Epithelial cell of proximal tubule (primary cell): ENCODE results near the gene BLTP3A. TPM values are rescaled to one million over a fixed set of nuclear protein-coding genes. Genes with fewer than 3 reads are reported as not detected.
"Not testable (repeated sequence)": the region's sequence is repeated elsewhere in the genome, so short reads cannot be mapped to it uniquely, and the experiment has no call there.

Experiments
- DNase-seq: peaks from one replicate; pipeline ENCODE4 v3.0.0-alpha.2; 2011; ENCODE audit warnings: low read depth
- H3K4me3 ChIP-seq: 2 replicates; pipeline ENCODE4 v1.5.1; 2011; ENCODE audit warnings: low read depth, mild to moderate bottlenecking, low read length
- total RNA-seq: library from RNA; depleted of rRNA; stranded (reverse); fragments of >200 nt; gene quantifications from 2 replicates; pipeline ENCODE4 v1.2.3, GENCODE V29; 2015
- TF ChIP-seq, protein P1 (sequence below): conservative IDR thresholded peaks from 2 replicates; pipeline ENCODE4 v1.5.1; 2012; ENCODE audit warnings: low read depth, mild to moderate bottlenecking, low read length

Gene BLTP3A
- total RNA-seq, 1 donor from 2014 or later, result 6.5 TPM

DNA sequence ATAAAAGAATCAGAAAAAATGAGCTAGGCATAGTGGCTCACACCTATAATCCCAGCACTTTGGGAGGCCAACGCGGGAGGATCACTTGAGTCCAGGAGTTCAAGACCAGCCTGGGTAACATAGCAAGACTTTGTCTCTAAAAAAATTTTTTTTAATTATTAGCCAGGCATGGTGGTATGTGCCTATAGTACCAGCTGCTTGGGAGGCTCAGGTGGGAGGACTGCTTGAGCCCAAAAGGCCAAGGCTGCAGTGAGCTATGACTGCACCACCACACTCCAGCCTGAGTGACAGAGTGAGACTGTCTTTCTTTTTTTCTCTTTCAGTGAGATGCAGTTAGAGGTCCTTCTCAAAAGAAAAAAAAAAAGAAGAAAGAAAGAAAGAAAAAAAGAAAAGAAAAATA, 43.1 kb upstream of the BLTP3A start:
- DNase-seq, result no peak
- no peak overlapping the region for H3K4me3 ChIP-seq
- TF ChIP-seq, protein P1, sequence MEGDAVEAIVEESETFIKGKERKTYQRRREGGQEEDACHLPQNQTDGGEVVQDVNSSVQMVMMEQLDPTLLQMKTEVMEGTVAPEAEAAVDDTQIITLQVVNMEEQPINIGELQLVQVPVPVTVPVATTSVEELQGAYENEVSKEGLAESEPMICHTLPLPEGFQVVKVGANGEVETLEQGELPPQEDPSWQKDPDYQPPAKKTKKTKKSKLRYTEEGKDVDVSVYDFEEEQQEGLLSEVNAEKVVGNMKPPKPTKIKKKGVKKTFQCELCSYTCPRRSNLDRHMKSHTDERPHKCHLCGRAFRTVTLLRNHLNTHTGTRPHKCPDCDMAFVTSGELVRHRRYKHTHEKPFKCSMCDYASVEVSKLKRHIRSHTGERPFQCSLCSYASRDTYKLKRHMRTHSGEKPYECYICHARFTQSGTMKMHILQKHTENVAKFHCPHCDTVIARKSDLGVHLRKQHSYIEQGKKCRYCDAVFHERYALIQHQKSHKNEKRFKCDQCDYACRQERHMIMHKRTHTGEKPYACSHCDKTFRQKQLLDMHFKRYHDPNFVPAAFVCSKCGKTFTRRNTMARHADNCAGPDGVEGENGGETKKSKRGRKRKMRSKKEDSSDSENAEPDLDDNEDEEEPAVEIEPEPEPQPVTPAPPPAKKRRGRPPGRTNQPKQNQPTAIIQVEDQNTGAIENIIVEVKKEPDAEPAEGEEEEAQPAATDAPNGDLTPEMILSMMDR, result no peak

DNA sequence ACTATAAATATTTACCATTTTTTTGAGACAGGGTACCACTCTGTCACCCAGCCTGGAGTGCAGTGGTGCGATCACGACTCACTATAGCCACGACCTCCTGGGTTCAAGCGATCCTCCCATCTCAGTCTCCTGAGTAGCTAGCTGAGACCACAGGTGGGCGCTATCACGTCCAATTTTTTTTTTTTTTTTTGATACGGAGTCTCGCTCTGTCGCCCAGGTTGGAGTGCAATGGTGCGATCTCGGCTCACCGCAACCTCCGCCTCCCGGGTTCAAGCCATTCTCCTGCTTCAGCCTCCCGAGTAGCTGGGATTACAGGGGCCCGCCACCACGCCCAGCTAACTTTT, 35.4 kb upstream of the BLTP3A start:
- peak overlapping the region; percentile 84 for H3K4me3 ChIP-seq
- TF ChIP-seq, protein P1, result peak; percentile 54
- DNase-seq, result not testable (repeated sequence)

DNA sequence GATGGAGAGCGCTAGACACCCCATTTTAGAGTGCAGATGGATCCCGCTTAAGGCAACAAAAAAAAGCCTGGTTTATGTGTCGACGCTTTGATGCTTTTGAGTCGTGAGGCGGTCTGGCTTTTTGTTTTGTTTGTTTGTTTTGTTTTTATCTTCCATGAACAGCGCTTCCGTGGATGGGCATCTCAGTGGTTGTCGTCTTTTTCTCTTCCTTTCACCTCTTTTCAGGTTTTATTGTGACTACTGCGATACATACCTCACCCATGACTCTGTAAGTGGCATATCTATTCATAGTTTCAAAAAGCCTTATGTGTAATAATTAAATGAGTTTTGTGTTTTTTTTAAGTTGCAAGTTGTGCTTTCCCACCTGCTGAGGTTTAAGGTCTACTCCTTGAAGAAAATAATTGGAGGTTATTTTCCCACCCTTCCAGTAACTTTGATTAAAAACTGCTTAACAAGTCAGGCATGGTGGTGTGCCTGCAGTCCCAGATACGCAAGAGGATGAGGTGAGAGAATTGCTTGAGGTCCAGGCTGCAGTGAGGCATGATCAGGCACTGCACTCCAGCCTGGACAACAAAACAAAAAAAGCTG, 34.1 kb upstream of the BLTP3A start:
- H3K4me3 ChIP-seq, result peak overlapping the region; percentile 84
- TF ChIP-seq, protein P1, result no peak
- DNase-seq, result no peak

DNA sequence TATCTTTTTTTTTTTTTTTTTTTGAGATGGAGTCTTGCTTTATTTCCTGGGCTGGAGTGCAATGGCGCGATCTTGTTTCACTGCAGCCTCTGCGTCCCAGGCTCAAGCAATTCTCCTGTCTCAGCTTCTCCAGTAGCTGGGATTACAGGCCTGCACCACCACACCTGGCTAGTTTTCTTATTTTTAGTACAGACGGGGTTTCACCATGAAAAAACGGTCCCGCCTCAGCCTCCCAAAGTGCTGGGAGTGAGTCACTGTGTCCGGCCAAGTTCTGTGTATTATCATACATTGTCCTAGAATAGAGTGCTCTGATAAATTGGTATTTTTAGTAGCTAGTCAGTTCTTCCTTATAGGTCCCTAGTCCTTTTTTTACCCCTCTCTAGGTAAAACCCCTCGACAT, 31.8 kb upstream of the BLTP3A start:
- TF ChIP-seq, protein P1, result no peak
- no peak overlapping the region for H3K4me3 ChIP-seq
- no peak for DNase-seq

DNA sequence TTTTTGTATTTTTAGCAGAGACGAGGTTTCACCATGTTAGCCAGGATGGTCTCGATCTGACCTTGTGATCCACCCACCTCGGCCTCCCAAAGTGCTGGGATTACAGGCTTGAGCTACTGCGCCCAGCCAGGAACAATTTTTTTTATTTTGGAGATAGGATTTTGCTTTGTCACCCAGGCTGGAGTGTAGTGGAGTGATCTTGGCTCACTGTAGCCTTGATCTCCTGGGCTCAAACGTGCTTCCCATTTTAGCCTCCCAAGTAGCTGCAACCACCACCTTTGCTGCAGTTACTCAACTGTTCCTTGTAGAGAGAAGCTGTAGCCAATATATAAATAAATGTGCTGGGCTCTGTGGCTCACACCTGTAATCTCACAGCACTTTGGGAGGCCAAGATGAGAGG, 30.2 kb upstream of the BLTP3A start:
- not testable (repeated sequence) for H3K4me3 ChIP-seq, DNase-seq

DNA sequence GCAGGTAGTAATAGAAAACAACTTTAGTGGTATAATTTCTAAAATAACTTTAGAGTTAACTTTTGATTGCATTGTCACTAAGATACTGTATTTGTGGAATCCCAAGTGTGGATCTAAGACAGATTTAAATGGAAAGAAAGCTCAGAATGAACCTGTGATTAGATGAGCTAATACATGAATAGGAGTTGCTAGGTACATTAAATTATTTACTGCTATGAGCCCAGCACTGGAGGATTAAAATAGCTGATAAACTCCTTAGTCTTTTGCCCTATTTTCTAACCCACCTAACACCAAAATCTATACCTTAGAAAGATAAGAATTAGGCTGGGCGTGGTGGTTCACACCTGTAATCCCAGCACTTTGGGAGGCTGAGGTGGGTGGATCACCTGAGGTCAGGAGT, 23.7 kb upstream of the BLTP3A start:
- DNase-seq, result no peak
- no peak overlapping the region for H3K4me3 ChIP-seq
- TF ChIP-seq, protein P1, result no peak

DNA sequence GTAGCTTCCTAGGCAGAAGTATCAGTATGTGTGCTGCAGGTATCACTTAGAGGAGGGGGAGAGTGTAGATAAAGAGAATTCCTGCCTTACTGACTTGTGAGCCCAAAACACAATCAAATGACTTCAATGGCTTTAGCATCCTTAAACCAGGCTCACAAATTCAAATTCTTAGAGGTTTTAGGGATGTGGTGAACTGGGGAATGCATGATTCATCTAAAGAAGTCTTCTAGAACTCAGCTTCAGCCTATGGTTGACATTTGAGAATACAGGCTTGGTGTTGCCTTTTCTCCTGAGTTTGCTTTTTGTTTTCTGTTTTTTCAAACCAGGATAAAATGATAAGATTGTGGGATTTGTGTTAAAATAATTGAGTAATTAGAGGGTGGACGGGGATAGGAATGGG, 20.2 kb upstream of the BLTP3A start:
- no peak overlapping the region for H3K4me3 ChIP-seq
- no peak for DNase-seq
- TF ChIP-seq, protein P1, result no peak
